Gastroesophageal sphincter (tissue), 4 donors: ENCODE measurements around the gene STIL. TPM values are rescaled to one million over a fixed set of nuclear protein-coding genes. Genes with fewer than 3 reads are reported as not detected.

Experiments
- ATAC-seq: fragments of 150-250 bp; one replicate; pipeline ENCODE4 v1.9.1; 2016; ENCODE audit warnings: mild to moderate bottlenecking, moderate library complexity
- H3K27ac ChIP-seq, 4 donors: fragments of 200-600 bp; sonication (generic) in 3 of 4; 1 replicate in 3 of 4; 2 replicates in 1 of 4; pipeline ENCODE4 v1.5.1; 2016 to 2019
- H3K27me3 ChIP-seq: fragments of 200-600 bp; sonication (generic); one replicate; pipeline ENCODE4 v1.5.1; 2019
- H3K36me3 ChIP-seq, 2 donors: fragments of 200-600 bp; sonication (generic); one replicate each; pipeline ENCODE4 v1.5.1; 2019; ENCODE audit warnings: control low read depth in 1 of 2
- H3K4me1 ChIP-seq, 3 donors: fragments of 200-600 bp; sonication (generic); 1 replicate in 2 of 3; 2 replicates in 1 of 3; pipeline ENCODE4 v1.5.1; 2016 to 2019; ENCODE audit warnings: control low read depth in 2 of 3
- H3K4me3 ChIP-seq, 2 donors: fragments of 200-600 bp; sonication (generic); one replicate each; pipeline ENCODE4 v1.5.1; 2019; ENCODE audit warnings: mild to moderate bottlenecking in 1 of 2, moderate library complexity in 1 of 2
- H3K9me3 ChIP-seq, 3 donors: fragments of 200-600 bp; sonication (generic); one replicate each; pipeline ENCODE4 v1.5.1; 2017 to 2019; ENCODE audit warnings: control low read depth in 2 of 3
- CTCF ChIP-seq, 4 experiments: fragments of 200-600 bp in 2 of 4; fragments of 450-650 bp in 2 of 4; sonication (generic) in 1 of 4; IDR thresholded peaks; one replicate each; pipeline ENCODE4 v1.5.1; 2017 to 2019; ENCODE audit warnings: antibody characterized with exemption in 4 of 4, mild to moderate bottlenecking in 2 of 4, moderate library complexity in 2 of 4
- EP300 ChIP-seq: sonication (generic); formaldehyde crosslinking; IDR thresholded peaks from one replicate; pipeline ENCODE4 v1.6.1; 2017; ENCODE audit warnings: antibody characterized with exemption, mild to moderate bottlenecking
- POLR2A ChIP-seq, 2 donors: fragments of 450-650 bp; IDR thresholded peaks; one replicate each; pipeline ENCODE4 v1.6.1; 2017; ENCODE audit warnings: antibody characterized with exemption in 2 of 2, mild to moderate bottlenecking in 2 of 2, moderate library complexity in 1 of 2
- POLR2AphosphoS5 ChIP-seq: sonication (generic); formaldehyde crosslinking; IDR thresholded peaks from one replicate; pipeline ENCODE4 v1.6.1; 2017; ENCODE audit warnings: antibody characterized with exemption
- WGBS, 2 donors: methylation state at CpG; one replicate each; pipeline ENCODE4 v1.1.5; 2018; ENCODE audit warnings: low coverage in 1 of 2; 5-methylcytosine and 5-hydroxymethylcytosine counted together
- total RNA-seq, 4 donors: library from RNA; depleted of rRNA; stranded (reverse); fragments of >200 nt; gene quantifications; one replicate each; pipeline ENCODE4 v1.1.0, GENCODE V29; 2016

Gene STIL
- total RNA-seq, 4 donors from 2014 or later = 0.40 to 2.5 (median 0.83) TPM

DNA sequence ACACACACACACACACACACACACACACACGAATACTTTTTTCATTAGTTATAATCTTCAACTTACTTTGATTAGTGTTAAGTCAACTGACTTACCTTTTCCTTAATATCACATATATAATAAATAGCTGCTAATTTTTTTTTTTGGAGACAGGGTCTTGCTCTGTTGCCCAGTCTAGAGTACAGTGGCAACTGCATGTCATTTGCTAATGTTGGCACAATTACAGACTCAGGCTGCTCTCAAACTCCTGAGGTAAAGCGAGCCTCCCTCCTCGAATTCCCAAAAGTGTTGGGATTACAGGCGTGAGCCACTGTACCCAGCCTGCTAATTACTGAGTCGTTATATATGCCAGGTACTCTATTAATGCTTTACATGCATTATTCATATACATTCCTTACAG is 61.2 kb downstream of the STIL start:
- 89 to 97% methylated on average over 5 of the region's 5 CpGs for WGBS, 2 donors
- no peak for ATAC-seq
- no peak for TF ChIP-seq CTCF (IDR thresholded peaks at IDR 0.05)
- TF ChIP-seq EP300 = no peak
- TF ChIP-seq POLR2A (IDR thresholded peaks at IDR 0.05) = no peak
- TF ChIP-seq POLR2AphosphoS5 = no peak
- H3K36me3 ChIP-seq = no peaks in the 10 kb centered on the region
- no peak overlapping the region for H3K27ac ChIP-seq
- no peak overlapping the region for H3K4me3 ChIP-seq
- H3K27me3 ChIP-seq = no peaks in the 10 kb centered on the region
- H3K4me1 ChIP-seq = no peaks in the 10 kb centered on the region
- no peaks in the 10 kb centered on the region for H3K9me3 ChIP-seq

GRCh38 chr1:47252369-47252768 is 61.6 kb downstream of the STIL start:
- H3K36me3 ChIP-seq = no peaks in the 10 kb centered on the region
- H3K9me3 ChIP-seq = no peaks in the 10 kb centered on the region
- H3K27me3 ChIP-seq = no peaks in the 10 kb centered on the region
- no peaks in the 10 kb centered on the region for H3K4me1 ChIP-seq
- no peak overlapping the region for H3K27ac ChIP-seq
- no peak overlapping the region for H3K4me3 ChIP-seq
- ATAC-seq = no peak
- TF ChIP-seq EP300 (no peak), CTCF (IDR thresholded peaks at IDR 0.05) (no peak), POLR2AphosphoS5 (no peak), POLR2A (IDR thresholded peaks at IDR 0.05) (no peak)
- 83 to 88% methylated on average over 1 of the region's 1 CpG for whole genome bisulfite sequencing, 2 donors

DNA sequence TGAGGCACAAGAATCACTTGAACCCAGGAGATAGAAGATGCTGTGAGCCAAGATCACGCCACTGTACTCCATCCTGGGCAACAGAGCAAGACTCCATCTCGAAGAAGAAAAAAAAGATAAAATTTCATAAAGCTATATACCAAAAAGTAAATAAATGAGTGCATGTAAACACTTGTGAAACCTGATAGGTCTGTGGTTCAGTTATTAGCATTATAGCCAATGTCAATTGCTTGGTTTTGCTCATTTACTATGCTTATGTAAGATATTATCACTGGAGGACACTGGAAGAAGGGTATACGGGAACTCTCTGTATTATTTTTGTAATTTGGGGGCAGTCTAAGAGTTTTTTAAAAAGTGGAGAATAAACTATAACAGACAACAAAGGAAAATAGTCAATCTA is 64.2 kb downstream of the STIL start:
- 89 to 100% methylated on average over 3 of the region's 3 CpGs for WGBS, 2 donors
- H3K9me3 ChIP-seq = no peaks in the 10 kb centered on the region
- H3K4me3 ChIP-seq = no peak overlapping the region
- no peaks in the 10 kb centered on the region for H3K36me3 ChIP-seq
- no peak overlapping the region for H3K27ac ChIP-seq
- no peaks in the 10 kb centered on the region for H3K4me1 ChIP-seq
- H3K27me3 ChIP-seq = peaks cover 3% of the 10 kb centered on the region
- ATAC-seq = no peak
- no peak for TF ChIP-seq CTCF (IDR thresholded peaks at IDR 0.05)
- no peak for TF ChIP-seq POLR2A (IDR thresholded peaks at IDR 0.05)
- no peak for TF ChIP-seq POLR2AphosphoS5
- no peak for TF ChIP-seq EP300

- no peaks in the 10 kb centered on the region for H3K4me1 ChIP-seq
- H3K4me3 ChIP-seq = no peak overlapping the region
- H3K27me3 ChIP-seq = peaks cover 40% of the 10 kb centered on the region
- 43 to 61% methylated on average over 1 to 3 of the region's 3 CpGs for WGBS, 2 donors
- no peaks in the 10 kb centered on the region for H3K9me3 ChIP-seq
- H3K36me3 ChIP-seq = no peaks in the 10 kb centered on the region
- TF ChIP-seq POLR2AphosphoS5 = no peak
- TF ChIP-seq CTCF (IDR thresholded peaks at IDR 0.05) = no peak
- TF ChIP-seq EP300 = no peak
- no peak for TF ChIP-seq POLR2A (IDR thresholded peaks at IDR 0.05)
- no peak overlapping the region for H3K27ac ChIP-seq
- no peak for ATAC-seq
Observed at GRCh38 chr1:47244339-47244862, 69.5 kb downstream of the STIL start.

DNA sequence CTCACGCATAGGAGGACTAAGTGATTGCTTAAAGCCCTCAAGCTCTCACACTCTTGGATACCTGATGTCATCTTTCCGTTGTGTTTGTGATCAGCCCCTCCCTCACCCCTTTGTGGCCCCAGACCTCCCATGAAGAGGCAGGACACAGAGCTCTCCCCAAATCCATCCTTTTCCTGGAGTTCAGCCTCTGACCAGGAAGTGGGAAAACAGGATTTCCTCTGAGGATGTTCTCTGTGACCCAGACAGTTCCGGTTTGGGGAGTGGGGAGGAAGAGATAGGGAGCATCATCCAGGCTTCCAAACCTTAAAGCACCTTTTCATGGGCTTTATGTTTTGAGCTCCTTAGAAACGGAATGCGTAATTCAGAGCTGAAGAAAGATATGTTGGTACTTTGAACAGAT is 70.0 kb downstream of the STIL start:
- Histone ChIP-seq H3K4me3 (no peak overlapping the region), H3K36me3 (no peaks in the 10 kb centered on the region), H3K27ac (no peak overlapping the region), H3K4me1 (no peaks in the 10 kb centered on the region), H3K27me3 (peaks cover 42% of the 10 kb centered on the region), H3K9me3 (no peaks in the 10 kb centered on the region)
- ATAC-seq = no peak
- TF ChIP-seq EP300 = no peak
- no peak for TF ChIP-seq CTCF (IDR thresholded peaks at IDR 0.05)
- no peak for TF ChIP-seq POLR2A (IDR thresholded peaks at IDR 0.05)
- no peak for TF ChIP-seq POLR2AphosphoS5
- WGBS, 2 donors = 48 to 59% methylated on average over 3 to 5 of the region's 5 CpGs
